ENCODE data around the gene CADPS2.

CADPS2 gene

DNA sequence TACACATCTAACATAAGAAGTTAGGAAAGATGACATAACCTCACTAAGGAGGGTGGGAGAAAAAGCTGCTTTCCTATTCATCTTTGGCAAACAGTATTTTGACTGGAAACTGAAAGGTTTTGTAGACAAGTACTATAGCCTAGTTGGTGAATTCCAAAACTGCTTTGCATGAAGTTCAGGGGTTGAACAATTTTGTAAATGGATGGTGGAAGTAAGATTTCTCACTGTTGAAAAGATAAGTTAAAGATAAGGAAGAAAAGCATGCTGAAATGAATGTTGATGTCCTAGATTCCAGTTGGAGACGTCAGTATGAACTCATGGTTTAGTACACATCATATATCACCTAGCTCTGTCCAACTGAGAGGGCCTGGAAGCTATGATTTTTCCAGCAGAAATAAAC lies 422.6 kb downstream of the CADPS2 start:
- H3K4me1 ChIP-seq (ENCODE audit: control insufficient read depth, insufficient read depth, low read length), result peaks cover 4% of the 10 kb centered on the region
- no peaks in the 10 kb centered on the region for H3K9me3 ChIP-seq (ENCODE audit: control insufficient read depth, insufficient read depth, low read length)
- H3K4me3 ChIP-seq (ENCODE audit: low read depth, low read length), result no peak overlapping the region
- no peaks in the 10 kb centered on the region for H3K27me3 ChIP-seq (ENCODE audit: control insufficient read depth, insufficient read depth, low read length)
- no peak overlapping the region for H3K27ac ChIP-seq (ENCODE audit: low read depth, low read length)
- no peak overlapping the region for H3K9ac ChIP-seq (ENCODE audit: low read depth, low read length)
- H3K36me3 ChIP-seq (ENCODE audit: control insufficient read depth, insufficient read depth, low read length), result no peaks in the 10 kb centered on the region

DNA sequence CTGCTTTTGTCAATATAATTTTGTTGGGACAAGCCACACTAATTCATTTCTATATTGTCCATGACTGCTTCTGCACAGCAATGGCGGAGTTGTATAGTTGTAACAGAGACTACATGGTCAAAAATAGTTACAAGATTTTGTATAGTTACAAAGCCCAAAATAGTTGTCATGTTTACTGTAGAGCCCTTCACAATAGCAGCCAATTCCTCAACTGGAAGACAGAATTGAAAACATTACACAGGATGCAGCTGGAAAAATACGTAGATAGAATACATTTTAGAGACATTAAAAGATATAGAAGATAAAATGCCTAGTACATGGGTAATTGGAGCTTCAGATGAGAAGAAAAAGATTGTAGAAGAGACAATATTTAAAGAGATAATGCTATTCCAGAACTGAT lies 425.3 kb downstream of the CADPS2 start:
- Histone ChIP-seq H3K9me3 (ENCODE audit: control insufficient read depth, insufficient read depth, low read length) (no peaks in the 10 kb centered on the region), H3K27me3 (ENCODE audit: control insufficient read depth, insufficient read depth, low read length) (no peaks in the 10 kb centered on the region)

DNA sequence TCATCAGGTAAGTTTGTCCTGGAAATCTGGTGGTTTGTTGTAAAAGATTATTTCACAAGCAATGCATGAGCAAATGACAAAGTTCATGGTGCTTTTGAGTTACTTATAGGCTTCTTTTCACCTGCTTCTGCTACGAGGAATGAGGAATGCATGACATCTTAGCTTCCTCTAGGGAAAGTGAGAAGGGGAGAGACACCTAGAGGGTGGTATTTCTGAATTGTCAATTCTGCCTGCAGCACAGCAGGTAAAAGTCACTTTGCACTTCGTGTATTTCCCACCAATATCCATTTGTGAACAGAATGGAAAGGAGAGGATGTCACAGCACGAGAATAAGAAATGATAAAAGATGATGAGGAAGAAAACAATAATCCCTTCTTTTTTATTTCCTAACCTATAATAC lies 428.3 kb downstream of the CADPS2 start:
- no peak overlapping the region for H3K9ac ChIP-seq (ENCODE audit: low read depth, low read length)
- no peaks in the 10 kb centered on the region for H3K36me3 ChIP-seq (ENCODE audit: control insufficient read depth, insufficient read depth, low read length)
- peak overlapping the region; percentile 21 for H3K27ac ChIP-seq (ENCODE audit: low read depth, low read length)
- H3K27me3 ChIP-seq (ENCODE audit: control insufficient read depth, insufficient read depth, low read length), result no peaks in the 10 kb centered on the region
- H3K9me3 ChIP-seq (ENCODE audit: control insufficient read depth, insufficient read depth, low read length), result no peaks in the 10 kb centered on the region
- no peak overlapping the region for H3K4me3 ChIP-seq (ENCODE audit: low read depth, low read length)
- peaks cover 16% of the 10 kb centered on the region for H3K4me1 ChIP-seq (ENCODE audit: control insufficient read depth, insufficient read depth, low read length)

More for the DNA sequence above, 425.3 kb downstream of the CADPS2 start:
- Histone ChIP-seq H3K27ac (ENCODE audit: low read depth, low read length) (no peak overlapping the region), H3K36me3 (ENCODE audit: control insufficient read depth, insufficient read depth, low read length) (no peaks in the 10 kb centered on the region), H3K4me3 (ENCODE audit: low read depth, low read length) (no peak overlapping the region), H3K4me1 (ENCODE audit: control insufficient read depth, insufficient read depth, low read length) (peaks cover 16% of the 10 kb centered on the region), H3K9ac (ENCODE audit: low read depth, low read length) (no peak overlapping the region)

DNA sequence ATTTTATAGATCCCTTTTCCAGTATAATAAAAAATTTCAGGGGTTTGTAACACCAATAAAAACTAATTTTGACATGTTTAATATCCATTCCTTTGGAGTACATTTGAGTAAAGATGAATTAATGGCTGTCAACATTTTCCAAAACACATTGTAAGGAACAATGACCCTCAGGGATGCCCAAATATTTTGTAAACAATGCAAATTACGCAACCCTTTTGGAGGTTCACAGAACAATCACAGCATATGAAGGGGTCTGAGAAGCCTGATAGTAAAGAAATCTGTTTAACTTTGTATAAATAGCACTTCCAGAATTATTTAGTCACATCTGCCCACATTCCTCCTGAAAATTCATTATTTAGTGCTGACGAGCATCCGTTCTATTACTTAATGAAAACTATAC lies 428.9 kb downstream of the CADPS2 start:
- no peak overlapping the region for H3K4me3 ChIP-seq (ENCODE audit: low read depth, low read length)
- no peaks in the 10 kb centered on the region for H3K36me3 ChIP-seq (ENCODE audit: control insufficient read depth, insufficient read depth, low read length)
- H3K9ac ChIP-seq (ENCODE audit: low read depth, low read length), result no peak overlapping the region
- H3K27me3 ChIP-seq (ENCODE audit: control insufficient read depth, insufficient read depth, low read length), result no peaks in the 10 kb centered on the region
- H3K9me3 ChIP-seq (ENCODE audit: control insufficient read depth, insufficient read depth, low read length), result no peaks in the 10 kb centered on the region
- no peak overlapping the region for H3K27ac ChIP-seq (ENCODE audit: low read depth, low read length)
- H3K4me1 ChIP-seq (ENCODE audit: control insufficient read depth, insufficient read depth, low read length), result peaks cover 16% of the 10 kb centered on the region

DNA sequence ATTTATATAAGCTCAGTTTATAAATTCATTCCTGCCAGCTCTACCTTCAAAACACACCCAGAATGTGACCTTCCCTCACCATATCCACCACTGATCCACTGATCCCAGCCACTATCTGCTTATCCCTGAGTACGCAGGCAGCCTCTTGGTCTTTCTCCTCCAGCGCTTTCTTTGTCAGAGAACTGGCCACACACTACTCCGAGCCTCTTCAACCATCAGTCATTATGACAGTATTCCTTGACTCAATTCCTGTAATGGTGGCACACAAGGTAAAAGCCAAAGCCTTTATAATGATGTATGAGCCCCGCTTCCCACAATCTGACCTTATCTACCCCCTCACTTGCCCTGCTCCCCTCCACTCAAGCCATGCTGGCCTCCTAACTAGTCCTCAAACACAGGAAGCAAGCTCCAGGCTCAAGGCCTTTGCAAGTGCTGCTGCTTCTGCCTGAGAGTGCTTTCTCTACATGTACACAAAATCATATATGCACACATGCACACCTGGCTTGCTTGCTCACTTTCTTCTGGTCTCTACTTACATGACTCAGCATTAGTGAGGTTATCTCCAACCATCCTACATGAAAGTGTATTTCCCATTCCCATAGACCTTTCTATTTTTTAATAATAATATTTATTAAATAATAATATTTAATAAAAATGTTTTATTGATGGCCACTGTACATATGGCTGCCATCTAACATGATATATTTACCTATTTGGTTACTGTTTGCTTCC lies 431.3 kb downstream of the CADPS2 start:
- Histone ChIP-seq H3K36me3 (ENCODE audit: control insufficient read depth, insufficient read depth, low read length) (no peaks in the 10 kb centered on the region), H3K9me3 (ENCODE audit: control insufficient read depth, insufficient read depth, low read length) (no peaks in the 10 kb centered on the region), H3K4me1 (ENCODE audit: control insufficient read depth, insufficient read depth, low read length) (peaks cover 27% of the 10 kb centered on the region), H3K27me3 (ENCODE audit: control insufficient read depth, insufficient read depth, low read length) (no peaks in the 10 kb centered on the region), H3K4me3 (ENCODE audit: low read depth, low read length) (no peak overlapping the region), H3K9ac (ENCODE audit: low read depth, low read length) (no peak overlapping the region), H3K27ac (ENCODE audit: low read depth, low read length) (no peak overlapping the region)

DNA sequence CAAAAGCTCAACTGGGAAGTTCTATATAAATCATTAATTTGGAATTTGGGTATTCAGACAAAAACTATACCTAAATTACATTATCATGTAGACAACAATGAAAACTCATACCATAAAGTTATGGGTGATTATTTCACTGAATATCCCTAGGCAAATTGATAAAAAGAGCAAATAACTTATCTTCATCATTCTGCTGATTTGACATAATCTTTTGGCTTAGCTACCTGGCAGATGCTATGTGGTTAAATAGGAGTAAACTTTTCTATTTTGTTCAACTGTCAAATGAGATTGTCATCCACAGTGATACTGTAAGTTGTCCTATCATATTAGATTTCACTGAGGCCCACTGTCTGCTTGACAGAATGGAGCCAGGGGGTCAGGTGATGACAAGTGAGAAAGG lies 432.8 kb downstream of the CADPS2 start:
- Histone ChIP-seq H3K9ac (ENCODE audit: low read depth, low read length) (no peak overlapping the region), H3K36me3 (ENCODE audit: control insufficient read depth, insufficient read depth, low read length) (no peaks in the 10 kb centered on the region), H3K9me3 (ENCODE audit: control insufficient read depth, insufficient read depth, low read length) (no peaks in the 10 kb centered on the region), H3K4me1 (ENCODE audit: control insufficient read depth, insufficient read depth, low read length) (peaks cover 42% of the 10 kb centered on the region), H3K27me3 (ENCODE audit: control insufficient read depth, insufficient read depth, low read length) (no peaks in the 10 kb centered on the region), H3K4me3 (ENCODE audit: low read depth, low read length) (no peak overlapping the region), H3K27ac (ENCODE audit: low read depth, low read length) (no peak overlapping the region)

DNA sequence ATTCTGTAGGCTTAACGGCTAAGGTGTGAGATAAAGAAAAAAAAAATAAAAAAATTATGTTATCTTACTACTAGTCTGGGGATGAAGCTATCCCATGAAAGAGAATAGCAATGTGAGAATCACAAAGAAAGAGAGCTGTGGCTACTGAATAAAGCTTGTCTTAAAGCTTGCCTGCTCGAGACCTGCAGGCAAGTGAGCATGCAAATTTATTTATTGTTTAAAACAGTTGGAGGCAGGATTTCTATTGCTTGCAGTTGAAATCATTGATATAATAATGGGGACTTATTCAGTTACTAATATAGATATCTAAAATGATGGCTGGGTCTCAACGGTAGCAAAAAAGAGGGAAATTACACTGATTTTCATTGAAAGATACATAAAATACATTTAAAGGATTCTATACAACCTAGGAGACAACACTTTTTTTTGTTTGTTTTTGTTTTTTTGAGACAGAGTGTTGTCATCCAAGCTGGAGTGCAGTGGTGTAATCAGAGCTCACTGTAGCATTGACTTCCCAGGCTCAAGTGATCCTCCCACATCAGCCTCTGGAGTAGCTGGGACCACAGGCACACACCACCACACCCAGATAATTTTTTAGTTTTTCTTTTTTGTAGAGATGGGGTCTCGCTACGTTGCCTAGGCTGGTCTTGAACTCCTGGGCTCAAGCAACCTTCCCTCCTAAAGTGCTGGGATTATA lies 437.2 kb downstream of the CADPS2 start:
- H3K4me3 ChIP-seq (ENCODE audit: low read depth, low read length), result no peak overlapping the region
- peak overlapping the region; percentile 20; the same call in 1 of the 2 replicates for H3K9ac ChIP-seq (ENCODE audit: low read depth, low read length)
- peaks cover 37% of the 10 kb centered on the region for H3K4me1 ChIP-seq (ENCODE audit: control insufficient read depth, insufficient read depth, low read length)
- H3K27ac ChIP-seq (ENCODE audit: low read depth, low read length), result peak overlapping the region; percentile 90
- H3K36me3 ChIP-seq (ENCODE audit: control insufficient read depth, insufficient read depth, low read length), result no peaks in the 10 kb centered on the region
- peaks cover 7% of the 10 kb centered on the region; the same call in 1 of the 2 replicates for H3K9me3 ChIP-seq (ENCODE audit: control insufficient read depth, insufficient read depth, low read length)
- H3K27me3 ChIP-seq (ENCODE audit: control insufficient read depth, insufficient read depth, low read length), result no peaks in the 10 kb centered on the region

DNA sequence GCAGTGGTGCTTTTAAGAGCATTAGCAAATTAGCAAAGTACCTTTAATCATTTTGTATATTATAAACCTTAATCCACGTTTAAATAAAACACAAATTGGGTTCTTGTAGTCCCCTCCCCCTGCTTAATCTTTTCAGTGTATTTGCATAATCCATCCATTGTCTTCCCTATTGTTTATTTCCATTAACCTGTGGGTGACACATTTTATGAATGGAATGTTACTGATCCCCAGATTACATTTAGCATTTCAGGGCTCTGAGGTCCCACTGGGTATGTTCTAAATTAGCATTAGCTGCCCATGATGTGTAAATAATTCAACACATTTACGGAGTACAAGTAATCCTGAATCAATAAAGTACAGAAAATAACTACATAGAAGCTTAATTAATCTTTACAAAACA lies 443.3 kb downstream of the CADPS2 start:
- H3K27ac ChIP-seq (ENCODE audit: low read depth, low read length), result peak overlapping the region; percentile 88
- 0 out of 2 replicates have a peak overlapping the region, but pooled peaks have one; percentile 6 for H3K4me3 ChIP-seq (ENCODE audit: low read depth, low read length)
- no peak overlapping the region for H3K9ac ChIP-seq (ENCODE audit: low read depth, low read length)
- peaks cover 10% of the 10 kb centered on the region; the same call in 1 of the 2 replicates for H3K9me3 ChIP-seq (ENCODE audit: control insufficient read depth, insufficient read depth, low read length)
- peaks cover 58% of the 10 kb centered on the region for H3K4me1 ChIP-seq (ENCODE audit: control insufficient read depth, insufficient read depth, low read length)
- no peaks in the 10 kb centered on the region for H3K36me3 ChIP-seq (ENCODE audit: control insufficient read depth, insufficient read depth, low read length)
- no peaks in the 10 kb centered on the region for H3K27me3 ChIP-seq (ENCODE audit: control insufficient read depth, insufficient read depth, low read length)

DNA sequence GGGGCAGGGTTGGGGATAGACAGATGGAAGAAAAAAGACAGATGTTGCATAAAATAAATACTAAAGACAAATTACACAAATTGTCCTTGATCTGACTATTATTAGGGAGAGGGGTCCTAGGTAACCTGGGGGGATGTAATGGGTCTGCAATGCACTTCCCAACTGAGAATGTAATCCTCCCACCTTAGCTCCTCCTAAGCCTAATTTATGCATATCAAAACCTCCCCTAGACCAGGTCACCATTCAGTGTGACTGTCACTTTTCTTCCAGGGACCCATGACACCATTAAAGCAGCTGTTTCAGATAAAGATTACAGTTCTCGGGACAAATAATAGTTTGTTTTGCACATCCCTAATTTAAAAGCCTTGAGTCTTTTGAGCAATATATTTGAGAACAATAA lies 447.8 kb downstream of the CADPS2 start:
- Histone ChIP-seq H3K36me3 (ENCODE audit: control insufficient read depth, insufficient read depth, low read length) (no peaks in the 10 kb centered on the region), H3K9ac (ENCODE audit: low read depth, low read length) (peak overlapping the region; percentile 2; the same call in 1 of the 2 replicates), H3K4me3 (ENCODE audit: low read depth, low read length) (peak overlapping the region; percentile 10), H3K27me3 (ENCODE audit: control insufficient read depth, insufficient read depth, low read length) (no peaks in the 10 kb centered on the region), H3K27ac (ENCODE audit: low read depth, low read length) (peak overlapping the region; percentile 87), H3K4me1 (ENCODE audit: control insufficient read depth, insufficient read depth, low read length) (peaks cover 85% of the 10 kb centered on the region), H3K9me3 (ENCODE audit: control insufficient read depth, insufficient read depth, low read length) (no peaks in the 10 kb centered on the region)

DNA sequence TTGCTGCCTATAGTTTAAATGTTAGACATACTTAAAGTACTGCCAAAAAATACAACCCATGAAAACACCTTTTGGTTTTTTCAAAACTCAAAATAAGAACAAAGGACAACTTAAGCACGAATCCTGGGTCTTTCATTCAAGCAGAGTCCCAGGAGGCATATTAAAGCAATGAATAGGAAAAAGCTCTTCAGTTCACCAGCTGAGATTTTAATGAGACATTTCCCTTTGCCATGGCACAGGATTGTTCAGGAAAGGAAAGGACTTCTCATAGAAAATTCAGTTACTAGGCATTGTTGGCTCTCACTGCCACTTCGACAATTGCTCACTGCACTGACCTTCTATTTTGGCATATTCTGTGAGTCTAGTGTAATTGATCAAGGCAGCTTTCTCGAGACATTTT lies 448.3 kb downstream of the CADPS2 start:
- H3K4me3 ChIP-seq (ENCODE audit: low read depth, low read length), result peak overlapping the region; percentile 10
- H3K4me1 ChIP-seq (ENCODE audit: control insufficient read depth, insufficient read depth, low read length), result peaks cover 80% of the 10 kb centered on the region
- H3K27me3 ChIP-seq (ENCODE audit: control insufficient read depth, insufficient read depth, low read length), result no peaks in the 10 kb centered on the region
- no peaks in the 10 kb centered on the region for H3K9me3 ChIP-seq (ENCODE audit: control insufficient read depth, insufficient read depth, low read length)
- no peaks in the 10 kb centered on the region for H3K36me3 ChIP-seq (ENCODE audit: control insufficient read depth, insufficient read depth, low read length)
- peak overlapping the region; percentile 87 for H3K27ac ChIP-seq (ENCODE audit: low read depth, low read length)
- peak overlapping the region; percentile 2; the same call in 1 of the 2 replicates for H3K9ac ChIP-seq (ENCODE audit: low read depth, low read length)

DNA sequence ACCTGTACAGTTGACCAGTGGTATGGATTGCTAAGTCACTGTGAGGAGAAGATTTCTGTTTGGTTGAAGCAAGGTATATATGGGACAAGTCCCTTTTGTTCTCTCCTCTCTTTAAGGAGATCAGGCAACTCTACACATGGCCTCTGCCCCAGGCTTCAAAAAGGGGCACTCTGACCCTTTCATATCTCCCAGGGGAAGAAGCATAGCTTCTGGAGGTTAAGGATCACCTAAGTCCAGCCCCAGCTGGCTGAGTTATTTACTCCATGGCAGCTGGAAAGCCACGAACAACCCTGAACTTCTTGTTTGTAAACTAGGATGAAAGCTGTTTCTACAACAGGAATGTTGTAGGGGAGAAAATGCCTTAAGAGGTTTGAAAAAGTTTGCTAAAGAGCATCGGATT lies 452.5 kb downstream of the CADPS2 start:
- Histone ChIP-seq H3K9ac (ENCODE audit: low read depth, low read length) (no peak overlapping the region), H3K27me3 (ENCODE audit: control insufficient read depth, insufficient read depth, low read length) (no peaks in the 10 kb centered on the region), H3K27ac (ENCODE audit: low read depth, low read length) (peak overlapping the region; percentile 24), H3K4me3 (ENCODE audit: low read depth, low read length) (no peak overlapping the region), H3K9me3 (ENCODE audit: control insufficient read depth, insufficient read depth, low read length) (no peaks in the 10 kb centered on the region), H3K36me3 (ENCODE audit: control insufficient read depth, insufficient read depth, low read length) (no peaks in the 10 kb centered on the region), H3K4me1 (ENCODE audit: control insufficient read depth, insufficient read depth, low read length) (peaks cover 70% of the 10 kb centered on the region)

All from HUES48 (cell line).